Measurements from ENCODE around the gene RHPN2. TPM values are rescaled to one million over a fixed set of nuclear protein-coding genes. Genes with fewer than 3 reads are reported as not detected.

The RHPN2 gene
- total RNA-seq, 1 donor from 2014 or later, result 4.5 TPM

- H3K4me3 Mint-ChIP-seq (ENCODE audit: unreplicated experiment), result no peak overlapping the region
- no peaks in the 10 kb centered on the region for H3K9me3 Mint-ChIP-seq (ENCODE audit: unreplicated experiment)
- TF ChIP-seq, protein P1, sequence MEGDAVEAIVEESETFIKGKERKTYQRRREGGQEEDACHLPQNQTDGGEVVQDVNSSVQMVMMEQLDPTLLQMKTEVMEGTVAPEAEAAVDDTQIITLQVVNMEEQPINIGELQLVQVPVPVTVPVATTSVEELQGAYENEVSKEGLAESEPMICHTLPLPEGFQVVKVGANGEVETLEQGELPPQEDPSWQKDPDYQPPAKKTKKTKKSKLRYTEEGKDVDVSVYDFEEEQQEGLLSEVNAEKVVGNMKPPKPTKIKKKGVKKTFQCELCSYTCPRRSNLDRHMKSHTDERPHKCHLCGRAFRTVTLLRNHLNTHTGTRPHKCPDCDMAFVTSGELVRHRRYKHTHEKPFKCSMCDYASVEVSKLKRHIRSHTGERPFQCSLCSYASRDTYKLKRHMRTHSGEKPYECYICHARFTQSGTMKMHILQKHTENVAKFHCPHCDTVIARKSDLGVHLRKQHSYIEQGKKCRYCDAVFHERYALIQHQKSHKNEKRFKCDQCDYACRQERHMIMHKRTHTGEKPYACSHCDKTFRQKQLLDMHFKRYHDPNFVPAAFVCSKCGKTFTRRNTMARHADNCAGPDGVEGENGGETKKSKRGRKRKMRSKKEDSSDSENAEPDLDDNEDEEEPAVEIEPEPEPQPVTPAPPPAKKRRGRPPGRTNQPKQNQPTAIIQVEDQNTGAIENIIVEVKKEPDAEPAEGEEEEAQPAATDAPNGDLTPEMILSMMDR (IDR thresholded peaks at IDR 0.05; ENCODE audit: unreplicated experiment), result no peak
- no peaks in the 10 kb centered on the region for H3K27me3 Mint-ChIP-seq (ENCODE audit: unreplicated experiment)
- DNase-seq (ENCODE audit: low spot score), result no peak
- H3K36me3 Mint-ChIP-seq (ENCODE audit: low read depth, unreplicated experiment), result peaks cover 28% of the 10 kb centered on the region
- no peaks in the 10 kb centered on the region for H3K4me1 Mint-ChIP-seq (ENCODE audit: unreplicated experiment)
- H3K27ac Mint-ChIP-seq (ENCODE audit: unreplicated experiment), result no peak overlapping the region
These were observed 38.2 kb upstream of the RHPN2 start for GRCh38 chr19:33102893-33103292.

DNA sequence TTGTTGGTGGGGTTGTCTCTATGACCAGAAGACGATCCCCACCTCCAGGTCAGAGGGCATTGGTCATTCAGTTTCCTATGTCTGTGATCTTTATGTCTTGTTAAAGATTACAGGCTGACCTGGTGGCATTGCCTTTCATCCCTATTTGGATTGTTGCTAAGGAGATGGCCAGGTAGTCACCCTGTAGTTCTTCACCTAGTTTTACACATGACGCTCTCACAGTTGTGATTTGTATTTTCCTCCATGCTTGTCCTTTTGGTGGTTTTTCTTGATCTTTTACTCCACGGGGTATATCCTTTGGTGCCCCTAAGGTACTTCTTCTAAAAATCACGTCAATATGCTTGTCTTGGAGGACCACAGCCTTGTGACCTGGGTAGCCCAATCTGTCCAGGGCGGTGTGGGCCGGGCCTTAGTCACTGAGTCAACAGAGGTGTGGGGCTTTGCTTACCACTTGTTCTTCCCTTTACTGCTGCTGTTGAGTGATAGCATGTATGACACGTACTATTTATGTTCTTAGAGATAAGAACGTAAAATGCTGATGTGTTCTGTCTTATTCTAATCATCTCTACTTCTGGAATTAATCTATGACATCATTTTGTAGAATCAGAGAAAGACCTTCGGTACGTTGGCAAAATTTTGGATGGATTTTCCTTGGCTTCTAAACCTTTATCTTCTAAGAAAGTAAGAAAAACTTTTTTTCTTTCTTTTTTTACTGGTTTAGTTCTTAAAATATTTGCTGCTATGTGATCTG lies 36.4 kb upstream of the RHPN2 start:
- peaks cover 29% of the 10 kb centered on the region for H3K36me3 Mint-ChIP-seq (ENCODE audit: low read depth, unreplicated experiment)
- H3K4me3 Mint-ChIP-seq (ENCODE audit: unreplicated experiment), result no peak overlapping the region
- H3K27me3 Mint-ChIP-seq (ENCODE audit: unreplicated experiment), result no peaks in the 10 kb centered on the region
- no peaks in the 10 kb centered on the region for H3K4me1 Mint-ChIP-seq (ENCODE audit: unreplicated experiment)
- no peak for DNase-seq (ENCODE audit: low spot score)
- no peak overlapping the region for H3K27ac Mint-ChIP-seq (ENCODE audit: unreplicated experiment)
- no peaks in the 10 kb centered on the region for H3K9me3 Mint-ChIP-seq (ENCODE audit: unreplicated experiment)
- TF ChIP-seq, protein P1 (IDR thresholded peaks at IDR 0.05; ENCODE audit: unreplicated experiment), result no peak

DNA sequence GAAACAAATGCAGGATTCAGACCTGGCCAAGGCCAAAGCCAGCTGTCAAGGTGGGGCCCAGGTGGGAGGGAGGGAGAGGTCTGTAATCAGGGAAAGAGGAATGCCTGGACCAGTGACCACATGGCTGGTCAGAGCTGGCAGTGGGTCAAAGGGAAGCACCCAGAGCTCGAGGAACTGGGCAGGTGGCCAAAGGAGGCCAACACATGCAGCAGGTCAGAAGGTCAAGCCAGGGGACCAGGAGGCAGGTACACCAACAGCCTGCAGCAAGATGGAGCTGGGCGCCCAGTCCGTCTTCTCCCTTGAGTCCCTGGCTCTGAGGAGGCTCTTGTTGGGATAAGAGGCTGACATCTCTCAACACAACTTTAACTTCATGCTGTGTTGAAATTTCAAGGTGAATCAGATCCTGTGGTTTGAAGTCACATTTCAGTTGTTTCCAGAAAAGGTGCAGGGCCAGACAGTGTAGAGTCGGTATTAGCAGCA lies 33.4 kb upstream of the RHPN2 start:
- TF ChIP-seq, protein P1 (IDR thresholded peaks at IDR 0.05; ENCODE audit: unreplicated experiment), result no peak
- Mint-ChIP-seq H3K4me1 (ENCODE audit: unreplicated experiment) (no peaks in the 10 kb centered on the region), H3K9me3 (ENCODE audit: unreplicated experiment) (no peaks in the 10 kb centered on the region), H3K27me3 (ENCODE audit: unreplicated experiment) (no peaks in the 10 kb centered on the region), H3K4me3 (ENCODE audit: unreplicated experiment) (peak overlapping the region; percentile 40), H3K27ac (ENCODE audit: unreplicated experiment) (no peak overlapping the region), H3K36me3 (ENCODE audit: low read depth, unreplicated experiment) (peaks cover 25% of the 10 kb centered on the region)
- DNase-seq (ENCODE audit: low spot score), result no peak

GRCh38 chr19:33096005-33096404 lies 31.3 kb upstream of the RHPN2 start:
- TF ChIP-seq, protein P1 (IDR thresholded peaks at IDR 0.05; ENCODE audit: unreplicated experiment), result no peak
- no peak for DNase-seq (ENCODE audit: low spot score)
- Mint-ChIP-seq H3K27ac (ENCODE audit: unreplicated experiment) (no peak overlapping the region), H3K9me3 (ENCODE audit: unreplicated experiment) (no peaks in the 10 kb centered on the region), H3K36me3 (ENCODE audit: low read depth, unreplicated experiment) (peaks cover 20% of the 10 kb centered on the region), H3K4me3 (ENCODE audit: unreplicated experiment) (no peak overlapping the region), H3K27me3 (ENCODE audit: unreplicated experiment) (no peaks in the 10 kb centered on the region), H3K4me1 (ENCODE audit: unreplicated experiment) (no peaks in the 10 kb centered on the region)

GRCh38 chr19:33094436-33095067 lies 29.9 kb upstream of the RHPN2 start:
- no peaks in the 10 kb centered on the region for H3K9me3 Mint-ChIP-seq (ENCODE audit: unreplicated experiment)
- no peak overlapping the region for H3K27ac Mint-ChIP-seq (ENCODE audit: unreplicated experiment)
- TF ChIP-seq, protein P1 (IDR thresholded peaks at IDR 0.05; ENCODE audit: unreplicated experiment), result no peak
- no peaks in the 10 kb centered on the region for H3K4me1 Mint-ChIP-seq (ENCODE audit: unreplicated experiment)
- H3K27me3 Mint-ChIP-seq (ENCODE audit: unreplicated experiment), result no peaks in the 10 kb centered on the region
- peaks cover 24% of the 10 kb centered on the region for H3K36me3 Mint-ChIP-seq (ENCODE audit: low read depth, unreplicated experiment)
- no peak overlapping the region for H3K4me3 Mint-ChIP-seq (ENCODE audit: unreplicated experiment)
- DNase-seq (ENCODE audit: low spot score), result no peak
